Hepatocyte (in vitro differentiated cells): Measurements from ENCODE around the gene P2RX1. TPM values are rescaled to one million over a fixed set of nuclear protein-coding genes. Genes with fewer than 3 reads are reported as not detected.

ENCODE experiments used
- DNase-seq: peaks from one replicate; pipeline ENCODE4 v3.0.0-alpha.2; 2016; ENCODE audit warnings: low spot score
- H2AFZ ChIP-seq: fragments of 200-600 bp; sonication (generic); 2 replicates; pipeline ENCODE4 v1.6.0; 2016; ENCODE audit warnings: antibody characterized with exemption, mild to moderate bottlenecking
- H3K27ac ChIP-seq: fragments of 200-600 bp; sonication (generic); 2 replicates; pipeline ENCODE4 v1.5.1; 2016; ENCODE audit warnings: mild to moderate bottlenecking
- H3K27me3 ChIP-seq: fragments of 200-600 bp; sonication (generic); 2 replicates; pipeline ENCODE4 v1.6.1; 2016
- H3K36me3 ChIP-seq: fragments of 200-600 bp; sonication (generic); replicated peaks from 2 replicates; pipeline ENCODE4 v1.5.1; 2016; ENCODE audit warnings: low read depth; ENCODE audit not compliant: insufficient read depth
- H3K4me1 ChIP-seq: fragments of 200-600 bp; sonication (generic); 2 replicates; pipeline ENCODE4 v1.5.1; 2016; ENCODE audit warnings: mild to moderate bottlenecking, moderate library complexity; ENCODE audit not compliant: insufficient read depth
- H3K4me2 ChIP-seq: fragments of 200-600 bp; sonication (generic); 2 replicates; pipeline ENCODE4 v1.6.0; 2016
- H3K4me3 ChIP-seq: fragments of 200-600 bp; sonication (generic); 2 replicates; pipeline ENCODE4 v1.5.1; 2016; ENCODE audit warnings: mild to moderate bottlenecking
- H3K79me2 ChIP-seq: fragments of 200-600 bp; sonication (generic); 2 replicates; pipeline ENCODE4 v1.6.0; 2017; ENCODE audit warnings: mild to moderate bottlenecking
- H3K9me2 ChIP-seq: fragments of 200-600 bp; sonication (generic); replicated peaks from 2 replicates; pipeline ENCODE4 v1.6.0; 2017; ENCODE audit warnings: mild to moderate bottlenecking; ENCODE audit not compliant: insufficient read depth
- H3K9me3 ChIP-seq: fragments of 200-600 bp; sonication (generic); 2 replicates; pipeline ENCODE4 v1.5.1; 2016; ENCODE audit warnings: low read depth, mild to moderate bottlenecking
- H4K20me1 ChIP-seq: fragments of 200-600 bp; sonication (generic); 2 replicates; pipeline ENCODE4 v1.6.0; 2016; ENCODE audit warnings: mild to moderate bottlenecking; ENCODE audit not compliant: insufficient read depth, poor library complexity, severe bottlenecking
- EZH2 ChIP-seq: fragments of 200-600 bp; sonication (generic); IDR thresholded peaks from 2 replicates; pipeline ENCODE4 v1.6.1; 2016; ENCODE audit warnings: antibody characterized with exemption, mild to moderate bottlenecking, borderline replicate concordance
- EZH2phosphoT487 ChIP-seq: fragments of 200-600 bp; sonication (generic); IDR thresholded peaks from one replicate; pipeline ENCODE4 v1.6.1; 2018; ENCODE audit warnings: antibody characterized with exemption, mild to moderate bottlenecking, low read depth, moderate library complexity; ENCODE audit not compliant: unreplicated experiment, severe bottlenecking
- WGBS: methylation state at CpG from one replicate; pipeline ENCODE4 v1.1.6; 2016; ENCODE audit warnings: low lambda C conversion rate; ENCODE audit errors: missing lambda C conversion rate; 5-methylcytosine and 5-hydroxymethylcytosine counted together
- polyA plus RNA-seq: library from polyadenylated mRNA; unstranded; fragments of >200 nt; fragmentation: Nextera tagmentation; extraction: Ambion mirVana; gene quantifications from 2 replicates; pipeline ENCODE4 v1.2.1, GENCODE V29; 2016
- total RNA-seq: library from RNA; depleted of rRNA; stranded (reverse); fragments of >200 nt; gene quantifications from 2 replicates; pipeline ENCODE4 v1.2.3, GENCODE V29; 2014
- TF ChIP-seq, protein P1 (sequence below): fragments of 200-600 bp; sonication (generic); IDR thresholded peaks from 2 replicates; pipeline ENCODE4 v1.5.1; 2016; ENCODE audit warnings: antibody characterized with exemption, mild to moderate bottlenecking; ENCODE audit not compliant: poor library complexity

Gene P2RX1
- total and polyA plus RNA-seq, 2 experiments from 2014 or later, result 0.50 to 1.8 TPM

DNA sequence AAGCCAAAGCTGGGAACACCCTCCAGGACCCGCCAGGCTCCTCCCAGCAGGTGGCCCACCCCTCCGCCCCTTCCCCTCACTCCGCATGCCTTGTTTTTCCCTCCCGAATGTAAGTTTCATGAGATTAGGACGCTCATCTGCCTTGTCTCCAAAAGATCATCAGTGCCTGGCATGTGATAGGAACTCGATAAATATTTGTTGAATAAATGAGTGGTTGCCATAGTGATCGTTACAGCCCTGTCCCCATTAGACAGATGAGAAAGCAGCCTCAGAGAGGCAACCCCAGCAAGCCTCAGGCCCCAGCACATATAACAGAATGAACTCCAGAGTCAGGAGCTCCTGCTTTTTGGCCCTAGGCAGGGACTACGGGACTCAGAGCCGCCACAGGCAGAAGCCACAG is 28.5 kb downstream of the P2RX1 start:
- Histone ChIP-seq H4K20me1 (no peaks in the 10 kb centered on the region), H3K27ac (peak overlapping the region; percentile 52), H3K4me1 (peaks cover 27% of the 10 kb centered on the region), H3K27me3 (no peaks in the 10 kb centered on the region), H3K4me2 (no peak overlapping the region), H3K36me3 (no peaks in the 10 kb centered on the region), H3K79me2 (peaks cover 4% of the 10 kb centered on the region), H3K9me2 (no peaks in the 10 kb centered on the region), H3K4me3 (no peak overlapping the region), H2AFZ (no peak overlapping the region), H3K9me3 (no peaks in the 10 kb centered on the region)
- TF ChIP-seq EZH2 (no peak), EZH2phosphoT487 (no peak)
- TF ChIP-seq, protein P1, sequence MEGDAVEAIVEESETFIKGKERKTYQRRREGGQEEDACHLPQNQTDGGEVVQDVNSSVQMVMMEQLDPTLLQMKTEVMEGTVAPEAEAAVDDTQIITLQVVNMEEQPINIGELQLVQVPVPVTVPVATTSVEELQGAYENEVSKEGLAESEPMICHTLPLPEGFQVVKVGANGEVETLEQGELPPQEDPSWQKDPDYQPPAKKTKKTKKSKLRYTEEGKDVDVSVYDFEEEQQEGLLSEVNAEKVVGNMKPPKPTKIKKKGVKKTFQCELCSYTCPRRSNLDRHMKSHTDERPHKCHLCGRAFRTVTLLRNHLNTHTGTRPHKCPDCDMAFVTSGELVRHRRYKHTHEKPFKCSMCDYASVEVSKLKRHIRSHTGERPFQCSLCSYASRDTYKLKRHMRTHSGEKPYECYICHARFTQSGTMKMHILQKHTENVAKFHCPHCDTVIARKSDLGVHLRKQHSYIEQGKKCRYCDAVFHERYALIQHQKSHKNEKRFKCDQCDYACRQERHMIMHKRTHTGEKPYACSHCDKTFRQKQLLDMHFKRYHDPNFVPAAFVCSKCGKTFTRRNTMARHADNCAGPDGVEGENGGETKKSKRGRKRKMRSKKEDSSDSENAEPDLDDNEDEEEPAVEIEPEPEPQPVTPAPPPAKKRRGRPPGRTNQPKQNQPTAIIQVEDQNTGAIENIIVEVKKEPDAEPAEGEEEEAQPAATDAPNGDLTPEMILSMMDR, result no peak
- DNase-seq, result no peak
- 79% methylated on average over 8 of the region's 9 CpGs for whole genome bisulfite sequencing

DNA sequence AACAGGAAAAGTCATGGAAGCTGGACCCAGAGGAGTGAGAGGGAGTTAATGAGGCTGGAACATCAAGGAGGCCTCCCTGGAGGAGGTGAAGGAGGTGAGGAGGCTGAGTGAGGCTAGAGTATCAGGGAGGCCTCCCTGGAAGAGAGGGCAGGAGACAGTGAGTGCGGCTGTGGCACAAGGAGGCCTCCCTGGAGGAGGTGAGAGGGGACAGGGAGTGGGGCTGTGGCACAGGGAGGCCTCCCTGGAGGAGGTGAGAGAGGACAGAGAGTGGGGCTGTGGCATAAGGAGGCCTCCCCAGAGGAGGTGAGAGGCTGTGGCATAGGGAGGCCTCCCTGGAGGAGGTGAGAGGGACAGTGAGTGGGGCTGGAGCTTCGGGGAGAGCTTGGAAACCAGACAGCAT is 28.9 kb downstream of the P2RX1 start:
- no peaks in the 10 kb centered on the region for H3K9me3 ChIP-seq
- H3K27me3 ChIP-seq, result no peaks in the 10 kb centered on the region
- H3K79me2 ChIP-seq, result peaks cover 4% of the 10 kb centered on the region
- no peaks in the 10 kb centered on the region for H3K9me2 ChIP-seq
- no peak for DNase-seq
- no peak overlapping the region for H3K4me3 ChIP-seq
- H2AFZ ChIP-seq, result no peak overlapping the region
- H3K36me3 ChIP-seq, result no peaks in the 10 kb centered on the region
- H3K27ac ChIP-seq, result no peak overlapping the region
- peaks cover 25% of the 10 kb centered on the region for H3K4me1 ChIP-seq
- 79% methylated on average over 2 of the region's 2 CpGs for WGBS
- TF ChIP-seq EZH2phosphoT487 (no peak), EZH2 (no peak)
- TF ChIP-seq, protein P1, result no peak
- no peak overlapping the region for H3K4me2 ChIP-seq
- no peaks in the 10 kb centered on the region for H4K20me1 ChIP-seq

DNA sequence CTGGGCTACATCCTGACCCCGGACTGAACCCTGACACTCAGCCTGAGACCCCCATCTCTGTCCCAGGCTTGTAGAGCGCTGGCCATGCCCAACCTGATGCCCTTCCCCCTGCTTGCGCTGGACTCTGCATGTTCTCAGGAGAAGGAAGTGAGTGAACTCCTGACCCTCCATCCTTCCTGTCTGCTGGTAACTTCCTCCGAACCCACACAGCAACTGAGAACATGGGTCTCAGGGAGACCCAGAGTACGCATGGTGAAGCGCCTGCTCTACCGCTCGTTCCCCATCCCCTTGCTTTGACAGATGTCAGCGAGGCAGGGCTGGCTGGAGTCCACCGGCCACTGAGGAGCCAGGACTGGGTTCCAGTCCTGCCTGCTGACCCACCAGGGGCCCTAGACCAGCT is 29.5 kb downstream of the P2RX1 start:
- no peak for DNase-seq

More for the DNA sequence above, 29.5 kb downstream of the P2RX1 start:
- H3K27me3 ChIP-seq, result no peaks in the 10 kb centered on the region
- TF ChIP-seq EZH2phosphoT487 (no peak), EZH2 (no peak)
- TF ChIP-seq, protein P1, result no peak
- no peak overlapping the region for H3K27ac ChIP-seq
- peaks cover 4% of the 10 kb centered on the region for H3K79me2 ChIP-seq
- no peaks in the 10 kb centered on the region for H3K9me2 ChIP-seq
- peaks cover 20% of the 10 kb centered on the region for H3K4me1 ChIP-seq
- H3K9me3 ChIP-seq, result no peaks in the 10 kb centered on the region
- no peaks in the 10 kb centered on the region for H3K36me3 ChIP-seq
- no peak overlapping the region for H3K4me2 ChIP-seq
- no peak overlapping the region for H2AFZ ChIP-seq
- no peaks in the 10 kb centered on the region for H4K20me1 ChIP-seq
- H3K4me3 ChIP-seq, result no peak overlapping the region
- 87% methylated on average over 10 of the region's 10 CpGs for WGBS
